ENCODE data around the gene ITIH1.
A peak's percentile ranks its signal among the peaks of the same experiment; 100 is the strongest.

The ITIH1 gene

GRCh38 chr3:52779837-52780585, 2.6 kb downstream of the ITIH1 start:
- ATAC-seq (replicated peaks) (no peak), DNase-seq (no peak)
- peak overlapping the region in 1 of 2 donors; percentile 31 for H3K4me3 Mint-ChIP-seq
- peaks cover 17 to 23% of the 10 kb centered on the region in 2 donors for H3K4me1 Mint-ChIP-seq
- H3K27ac Mint-ChIP-seq, result peak overlapping the region; percentile 97
- no peaks in the 10 kb centered on the region for H3K27me3 Mint-ChIP-seq
- no peaks in the 10 kb centered on the region for H3K9me3 Mint-ChIP-seq
- H3K36me3 Mint-ChIP-seq, result no peaks in the 10 kb centered on the region

- peaks cover 17 to 23% of the 10 kb centered on the region in 2 donors for H3K4me1 Mint-ChIP-seq
- no peak for DNase-seq
- H3K9me3 Mint-ChIP-seq, result no peaks in the 10 kb centered on the region
- H3K36me3 Mint-ChIP-seq, result no peaks in the 10 kb centered on the region
- H3K27ac Mint-ChIP-seq, result no peak overlapping the region
- no peak for ATAC-seq (replicated peaks)
- no peaks in the 10 kb centered on the region for H3K27me3 Mint-ChIP-seq
- H3K4me3 Mint-ChIP-seq, result no peak overlapping the region
Observed at GRCh38 chr3:52781741-52782140, 4.3 kb downstream of the ITIH1 start.

- ATAC-seq (replicated peaks) (no peak), DNase-seq (no peak)
- H3K4me1 Mint-ChIP-seq, result peaks cover 17 to 23% of the 10 kb centered on the region in 2 donors
- no peak overlapping the region for H3K4me3 Mint-ChIP-seq
- no peaks in the 10 kb centered on the region for H3K36me3 Mint-ChIP-seq
- no peaks in the 10 kb centered on the region for H3K9me3 Mint-ChIP-seq
- H3K27me3 Mint-ChIP-seq, result no peaks in the 10 kb centered on the region
- H3K27ac Mint-ChIP-seq, result no peak overlapping the region
Observed at GRCh38 chr3:52782412-52783210, 5.2 kb downstream of the ITIH1 start.

GRCh38 chr3:52783211-52783555, 5.8 kb downstream of the ITIH1 start:
- DNase-seq (no peak), ATAC-seq (replicated peaks) (no peak)
- Mint-ChIP-seq H3K9me3 (no peaks in the 10 kb centered on the region), H3K27me3 (no peaks in the 10 kb centered on the region), H3K36me3 (no peaks in the 10 kb centered on the region), H3K27ac (no peak overlapping the region), H3K4me3 (no peak overlapping the region), H3K4me1 (peaks cover 16 to 23% of the 10 kb centered on the region in 2 donors)

GRCh38 chr3:52784021-52784621, 6.7 kb downstream of the ITIH1 start:
- Mint-ChIP-seq H3K27ac (no peak overlapping the region), H3K4me1 (peaks cover 10 to 16% of the 10 kb centered on the region in 2 donors), H3K9me3 (no peaks in the 10 kb centered on the region)

GRCh38 chr3:52784931-52785590, 7.7 kb downstream of the ITIH1 start:
- H3K27me3 Mint-ChIP-seq, result no peaks in the 10 kb centered on the region
- H3K27ac Mint-ChIP-seq, result no peak overlapping the region
- H3K4me3 Mint-ChIP-seq, result no peak overlapping the region
- peaks cover 2 to 6% of the 10 kb centered on the region in 2 donors for H3K4me1 Mint-ChIP-seq
- no peaks in the 10 kb centered on the region for H3K36me3 Mint-ChIP-seq
- ATAC-seq (replicated peaks) (no peak), DNase-seq (no peak)
- H3K9me3 Mint-ChIP-seq, result no peaks in the 10 kb centered on the region

More at GRCh38 chr3:52784021-52784621, 6.7 kb downstream of the ITIH1 start:
- Mint-ChIP-seq H3K36me3 (no peaks in the 10 kb centered on the region), H3K4me3 (no peak overlapping the region), H3K27me3 (no peaks in the 10 kb centered on the region)
- DNase-seq (no peak), ATAC-seq (replicated peaks) (no peak)

- no peak overlapping the region for H3K27ac Mint-ChIP-seq
- no peaks in the 10 kb centered on the region for H3K4me1 Mint-ChIP-seq
- H3K4me3 Mint-ChIP-seq, result no peak overlapping the region
- no peaks in the 10 kb centered on the region for H3K36me3 Mint-ChIP-seq
- DNase-seq (no peak), ATAC-seq (replicated peaks) (no peak)
- H3K27me3 Mint-ChIP-seq, result no peaks in the 10 kb centered on the region
- no peaks in the 10 kb centered on the region for H3K9me3 Mint-ChIP-seq
Observed at GRCh38 chr3:52786330-52787215, 9.2 kb downstream of the ITIH1 start.

GRCh38 chr3:52787246-52787645, 9.8 kb downstream of the ITIH1 start:
- Mint-ChIP-seq H3K9me3 (no peaks in the 10 kb centered on the region), H3K27ac (no peak overlapping the region)
- no peak for ATAC-seq (replicated peaks)

GRCh38 chr3:52787672-52788625, 10.6 kb downstream of the ITIH1 start:
- Mint-ChIP-seq H3K9me3 (no peaks in the 10 kb centered on the region), H3K27ac (no peak overlapping the region), H3K27me3 (no peaks in the 10 kb centered on the region), H3K36me3 (no peaks in the 10 kb centered on the region), H3K4me1 (no peaks in the 10 kb centered on the region), H3K4me3 (no peak overlapping the region)
- DNase-seq, result no peak
- ATAC-seq (replicated peaks), result no peak

More at GRCh38 chr3:52787246-52787645, 9.8 kb downstream of the ITIH1 start:
- no peak overlapping the region for H3K4me3 Mint-ChIP-seq
- H3K27me3 Mint-ChIP-seq, result no peaks in the 10 kb centered on the region
- no peaks in the 10 kb centered on the region for H3K36me3 Mint-ChIP-seq
- no peak for DNase-seq
- no peaks in the 10 kb centered on the region for H3K4me1 Mint-ChIP-seq

GRCh38 chr3:52788890-52789745, 11.7 kb downstream of the ITIH1 start:
- ATAC-seq (replicated peaks) (no peak), DNase-seq (no peak)
- no peaks in the 10 kb centered on the region for H3K27me3 Mint-ChIP-seq
- no peak overlapping the region for H3K27ac Mint-ChIP-seq
- H3K4me1 Mint-ChIP-seq, result no peaks in the 10 kb centered on the region
- no peaks in the 10 kb centered on the region for H3K36me3 Mint-ChIP-seq
- no peaks in the 10 kb centered on the region for H3K9me3 Mint-ChIP-seq
- no peak overlapping the region for H3K4me3 Mint-ChIP-seq

GRCh38 chr3:52789746-52790040, 12.3 kb downstream of the ITIH1 start:
- Mint-ChIP-seq H3K27me3 (no peaks in the 10 kb centered on the region), H3K4me1 (no peaks in the 10 kb centered on the region), H3K36me3 (no peaks in the 10 kb centered on the region), H3K27ac (no peak overlapping the region), H3K9me3 (no peaks in the 10 kb centered on the region), H3K4me3 (no peak overlapping the region)
- no peak for DNase-seq
- no peak for ATAC-seq (replicated peaks)

GRCh38 chr3:52790337-52790736, 12.9 kb downstream of the ITIH1 start:
- H3K27me3 Mint-ChIP-seq, result no peaks in the 10 kb centered on the region
- no peak overlapping the region for H3K27ac Mint-ChIP-seq
- DNase-seq (no peak), ATAC-seq (replicated peaks) (no peak)
- H3K4me3 Mint-ChIP-seq, result no peak overlapping the region
- H3K9me3 Mint-ChIP-seq, result no peaks in the 10 kb centered on the region
- H3K36me3 Mint-ChIP-seq, result no peaks in the 10 kb centered on the region
- no peaks in the 10 kb centered on the region for H3K4me1 Mint-ChIP-seq

Data from stimulated activated naive B cell treated with anti-CD40 and anti-IgM and Interleukin-4, amounts not matched to agents 10 μg/mL and 1 μg/mL and 100 μg/mL, for 72 hours (primary cell).